ENCODE measurements around the gene FAM186B.

GRCh38 chr12:49582850-49583249 lies 22.6 kb downstream of the FAM186B start:
- TF ChIP-seq POLR2AphosphoS2 (conservative IDR thresholded peaks at IDR 0.05; ENCODE audit: low read length) (no peak), RAD21 (conservative IDR thresholded peaks at IDR 0.05 in 1 of 2, IDR thresholded peaks at IDR 0.05 in 1 of 2) (no peak), MAX (IDR thresholded peaks at IDR 0.05) (no peak), POLR2A (IDR thresholded peaks at IDR 0.05; ENCODE audit: low read length) (no peak), KDM5A (IDR thresholded peaks at IDR 0.05) (no peak), EP300 (IDR thresholded peaks at IDR 0.05) (no peak), NR3C1 (IDR thresholded peaks at IDR 0.05) (no peak), REST (IDR thresholded peaks at IDR 0.05) (no peak), HEYL (CRISPR knock-in tag; IDR thresholded peaks at IDR 0.05) (no peak), GATA3 (IDR thresholded peaks at IDR 0.05; ENCODE audit: borderline replicate concordance) (no peak), HOXA7 (CRISPR knock-in tag; IDR thresholded peaks at IDR 0.05) (no peak)
- TF ChIP-seq, protein P1, sequence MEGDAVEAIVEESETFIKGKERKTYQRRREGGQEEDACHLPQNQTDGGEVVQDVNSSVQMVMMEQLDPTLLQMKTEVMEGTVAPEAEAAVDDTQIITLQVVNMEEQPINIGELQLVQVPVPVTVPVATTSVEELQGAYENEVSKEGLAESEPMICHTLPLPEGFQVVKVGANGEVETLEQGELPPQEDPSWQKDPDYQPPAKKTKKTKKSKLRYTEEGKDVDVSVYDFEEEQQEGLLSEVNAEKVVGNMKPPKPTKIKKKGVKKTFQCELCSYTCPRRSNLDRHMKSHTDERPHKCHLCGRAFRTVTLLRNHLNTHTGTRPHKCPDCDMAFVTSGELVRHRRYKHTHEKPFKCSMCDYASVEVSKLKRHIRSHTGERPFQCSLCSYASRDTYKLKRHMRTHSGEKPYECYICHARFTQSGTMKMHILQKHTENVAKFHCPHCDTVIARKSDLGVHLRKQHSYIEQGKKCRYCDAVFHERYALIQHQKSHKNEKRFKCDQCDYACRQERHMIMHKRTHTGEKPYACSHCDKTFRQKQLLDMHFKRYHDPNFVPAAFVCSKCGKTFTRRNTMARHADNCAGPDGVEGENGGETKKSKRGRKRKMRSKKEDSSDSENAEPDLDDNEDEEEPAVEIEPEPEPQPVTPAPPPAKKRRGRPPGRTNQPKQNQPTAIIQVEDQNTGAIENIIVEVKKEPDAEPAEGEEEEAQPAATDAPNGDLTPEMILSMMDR (IDR thresholded peaks at IDR 0.05): no peak
- TF ChIP-seq, protein P2, sequence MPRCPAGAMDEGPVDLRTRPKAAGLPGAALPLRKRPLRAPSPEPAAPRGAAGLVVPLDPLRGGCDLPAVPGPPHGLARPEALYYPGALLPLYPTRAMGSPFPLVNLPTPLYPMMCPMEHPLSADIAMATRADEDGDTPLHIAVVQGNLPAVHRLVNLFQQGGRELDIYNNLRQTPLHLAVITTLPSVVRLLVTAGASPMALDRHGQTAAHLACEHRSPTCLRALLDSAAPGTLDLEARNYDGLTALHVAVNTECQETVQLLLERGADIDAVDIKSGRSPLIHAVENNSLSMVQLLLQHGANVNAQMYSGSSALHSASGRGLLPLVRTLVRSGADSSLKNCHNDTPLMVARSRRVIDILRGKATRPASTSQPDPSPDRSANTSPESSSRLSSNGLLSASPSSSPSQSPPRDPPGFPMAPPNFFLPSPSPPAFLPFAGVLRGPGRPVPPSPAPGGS (IDR thresholded peaks at IDR 0.05): no peak
- TF ChIP-seq, protein P3, sequence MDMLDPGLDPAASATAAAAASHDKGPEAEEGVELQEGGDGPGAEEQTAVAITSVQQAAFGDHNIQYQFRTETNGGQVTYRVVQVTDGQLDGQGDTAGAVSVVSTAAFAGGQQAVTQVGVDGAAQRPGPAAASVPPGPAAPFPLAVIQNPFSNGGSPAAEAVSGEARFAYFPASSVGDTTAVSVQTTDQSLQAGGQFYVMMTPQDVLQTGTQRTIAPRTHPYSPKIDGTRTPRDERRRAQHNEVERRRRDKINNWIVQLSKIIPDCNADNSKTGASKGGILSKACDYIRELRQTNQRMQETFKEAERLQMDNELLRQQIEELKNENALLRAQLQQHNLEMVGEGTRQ (IDR thresholded peaks at IDR 0.05): no peak

Measured in A549 (cell line).